ENCODE measurements around the gene LMOD2.
"Not testable (repeated sequence)": the region's sequence is repeated elsewhere in the genome, so short reads cannot be mapped to it uniquely, and the experiment has no call there.

GRCh38 chr7:123634011-123634573 lies 21.6 kb upstream of the LMOD2 start:
- TF ChIP-seq CTCF (IDR thresholded peaks at IDR 0.05; ENCODE audit: low read length); EZH2 (IDR thresholded peaks at IDR 0.05; ENCODE audit: borderline replicate concordance, low read length): not testable (repeated sequence)

Data from OCI-LY1 (cell line).